GM23248 (cell line): ENCODE measurements around the gene KRTAP5-9.

Experiments
- EZH2 ChIP-seq: fragments of 200-600 bp; sonication (generic); IDR thresholded peaks from 2 replicates; pipeline ENCODE4 v1.6.1; 2018; ENCODE audit warnings: antibody characterized with exemption, mild to moderate bottlenecking; ENCODE audit not compliant: insufficient read depth, poor library complexity, severe bottlenecking
- EZH2phosphoT487 ChIP-seq: fragments of 200-600 bp; sonication (generic); IDR thresholded peaks from 2 replicates; pipeline ENCODE4 v1.6.1; 2018; ENCODE audit warnings: antibody characterized with exemption, moderate library complexity, mild to moderate bottlenecking, low read depth; ENCODE audit not compliant: insufficient read depth

GRCh38 chr11:71548120-71548519, at the start of gene KRTAP5-9:
- no peak for TF ChIP-seq EZH2
- no peak for TF ChIP-seq EZH2phosphoT487
